WTC11 (cell line): ENCODE measurements around the gene CAMTA1. TPM values are rescaled to one million over a fixed set of nuclear protein-coding genes. Genes with fewer than 3 reads are reported as not detected.

Experiments used
- ATAC-seq: fragments of 200-7000 bp; cut with Tn5 transposase; 2 replicates; pipeline ENCODE4 v1.10.0; 2021; ENCODE audit warnings: mild to moderate bottlenecking, moderate library complexity
- CTCF ChIA-PET: fragments of 300-600 bp; sonication (Branson Sonifier 250); formaldehyde crosslinking; loops from one replicate; lab custom pipeline; 2021; ENCODE audit warnings: antibody characterized with exemption; lab: Charles Lee
- POLR2A ChIA-PET: fragments of 350-600 bp; sonication (Branson Sonifier 250); formaldehyde crosslinking; loops from one replicate; lab custom pipeline; 2021; ENCODE audit warnings: antibody characterized with exemption; lab: Charles Lee
- DNase-seq: peaks from one replicate; pipeline ENCODE4 v3.0.0; 2021; ENCODE audit warnings: low spot score
- H3K27ac Mint-ChIP-seq: 2 replicates; pipeline ENCODE4 v1.8.0; 2021; ENCODE audit warnings: mixed read lengths
- H3K27me3 Mint-ChIP-seq: 2 replicates; pipeline ENCODE4 v1.8.0; 2021; ENCODE audit warnings: low read depth, mild to moderate bottlenecking, moderate library complexity, mixed read lengths
- H3K36me3 Mint-ChIP-seq: 2 replicates; pipeline ENCODE4 v1.8.0; 2021; ENCODE audit warnings: mixed read lengths
- H3K4me1 Mint-ChIP-seq: 2 replicates; pipeline ENCODE4 v1.8.0; 2022; ENCODE audit warnings: mixed read lengths
- H3K4me3 Mint-ChIP-seq: 2 replicates; pipeline ENCODE4 v1.8.0; 2021; ENCODE audit warnings: mild to moderate bottlenecking, moderate library complexity, mixed read lengths
- H3K9me3 Mint-ChIP-seq: 2 replicates; pipeline ENCODE4 v1.8.0; 2021; ENCODE audit warnings: mixed read lengths
- ATF1 ChIP-seq: sonication (generic); formaldehyde crosslinking; IDR thresholded peaks from 2 replicates; pipeline ENCODE4 v1.8.1; 2023; ENCODE audit warnings: mild to moderate bottlenecking, moderate library complexity, missing genetic modification reagents
- CREB1 ChIP-seq: sonication (generic); formaldehyde crosslinking; IDR thresholded peaks from 2 replicates; pipeline ENCODE4 v1.8.0; 2023; ENCODE audit warnings: mild to moderate bottlenecking, missing genetic modification reagents
- EMX1 ChIP-seq: fragments of 250-450 bp; sonication (Bioruptor Pico); IDR thresholded peaks from 2 replicates; pipeline ENCODE4 v1.8.0; 2021; ENCODE audit warnings: mild to moderate bottlenecking
- ETV6 ChIP-seq: sonication (generic); formaldehyde crosslinking; IDR thresholded peaks from 2 replicates; pipeline ENCODE4 v1.8.1; 2022; ENCODE audit warnings: mild to moderate bottlenecking, missing genetic modification reagents
- FOXP1 ChIP-seq: sonication (generic); formaldehyde crosslinking; IDR thresholded peaks from 2 replicates; pipeline ENCODE4 v1.8.0; 2022; ENCODE audit warnings: missing genetic modification reagents, mild to moderate bottlenecking, moderate library complexity, borderline replicate concordance
- GABPB1 ChIP-seq: sonication (generic); formaldehyde crosslinking; IDR thresholded peaks from 2 replicates; pipeline ENCODE4 v1.8.1; 2023; ENCODE audit warnings: mild to moderate bottlenecking, missing genetic modification reagents
- GTF2I ChIP-seq: fragments of 250-450 bp; sonication (Bioruptor Pico); conservative IDR thresholded peaks from 2 replicates; pipeline ENCODE4 v1.4.0; 2021; ENCODE audit warnings: mild to moderate bottlenecking
- NR3C1 ChIP-seq: sonication (generic); formaldehyde crosslinking; conservative IDR thresholded peaks from 2 replicates; pipeline ENCODE4 v1.8.1; 2023; ENCODE audit warnings: low read depth, mild to moderate bottlenecking, missing genetic modification reagents
- OVOL2 ChIP-seq: fragments of 250-450 bp; sonication (Bioruptor Pico); IDR thresholded peaks from 2 replicates; pipeline ENCODE4 v1.9.0; 2021; ENCODE audit warnings: mild to moderate bottlenecking, borderline replicate concordance
- PRRX2 ChIP-seq: fragments of 250-450 bp; sonication (Bioruptor Pico); IDR thresholded peaks from 2 replicates; pipeline ENCODE4 v1.8.0; 2021; ENCODE audit warnings: mild to moderate bottlenecking
- RORB ChIP-seq: fragments of 250-450 bp; sonication (Bioruptor Pico); IDR thresholded peaks from 2 replicates; pipeline ENCODE4 v1.9.0; 2021; ENCODE audit warnings: mild to moderate bottlenecking
- SMAD3 ChIP-seq: sonication (generic); formaldehyde crosslinking; IDR thresholded peaks from 2 replicates; pipeline ENCODE4 v1.8.0; 2022; ENCODE audit warnings: missing genetic modification reagents, mild to moderate bottlenecking, borderline replicate concordance
- ZNF317 ChIP-seq: sonication (generic); formaldehyde crosslinking; IDR thresholded peaks from 2 replicates; pipeline ENCODE4 v1.8.1; 2023; ENCODE audit warnings: low read depth, mild to moderate bottlenecking, moderate library complexity, missing genetic modification reagents, borderline replicate concordance
- total RNA-seq: library from RNA; stranded (reverse); gene quantifications from 3 replicates; pipeline ENCODE4 v1.2.3, GENCODE V29; 2021
- TF ChIP-seq, protein P1 (sequence below): sonication (generic); formaldehyde crosslinking; conservative IDR thresholded peaks from 2 replicates; pipeline ENCODE4 v1.8.1; 2023; ENCODE audit warnings: mild to moderate bottlenecking, low read depth, missing genetic modification reagents, moderate library complexity
- TF ChIP-seq, protein P2 (sequence below): fragments of 250-450 bp; sonication (Bioruptor Pico); IDR thresholded peaks from 2 replicates; pipeline ENCODE4 v1.9.0; 2021; ENCODE audit warnings: mild to moderate bottlenecking
- TF ChIP-seq, protein P3 (sequence below): sonication (generic); formaldehyde crosslinking; IDR thresholded peaks from 2 replicates; pipeline ENCODE4 v1.8.1; 2023; ENCODE audit warnings: mild to moderate bottlenecking, missing genetic modification reagents, moderate library complexity
- TF ChIP-seq, protein P4 (sequence below): fragments of 250-450 bp; sonication (Bioruptor Pico); IDR thresholded peaks from 2 replicates; pipeline ENCODE4 v1.9.0; 2021; ENCODE audit warnings: moderate library complexity, mild to moderate bottlenecking, inconsistent platforms, borderline replicate concordance
- TF ChIP-seq, protein P5 (sequence below): sonication (generic); formaldehyde crosslinking; IDR thresholded peaks from 2 replicates; pipeline ENCODE4 v1.8.1; 2022; ENCODE audit warnings: low read depth, missing genetic modification reagents, borderline replicate concordance
- TF ChIP-seq, protein P6 (sequence below): sonication (generic); formaldehyde crosslinking; IDR thresholded peaks from 2 replicates; pipeline ENCODE4 v1.8.0; 2022; ENCODE audit warnings: mild to moderate bottlenecking, missing genetic modification reagents

Gene CAMTA1
- total RNA-seq, 1 experiment from 2014 or later: 86.4 TPM

DNA sequence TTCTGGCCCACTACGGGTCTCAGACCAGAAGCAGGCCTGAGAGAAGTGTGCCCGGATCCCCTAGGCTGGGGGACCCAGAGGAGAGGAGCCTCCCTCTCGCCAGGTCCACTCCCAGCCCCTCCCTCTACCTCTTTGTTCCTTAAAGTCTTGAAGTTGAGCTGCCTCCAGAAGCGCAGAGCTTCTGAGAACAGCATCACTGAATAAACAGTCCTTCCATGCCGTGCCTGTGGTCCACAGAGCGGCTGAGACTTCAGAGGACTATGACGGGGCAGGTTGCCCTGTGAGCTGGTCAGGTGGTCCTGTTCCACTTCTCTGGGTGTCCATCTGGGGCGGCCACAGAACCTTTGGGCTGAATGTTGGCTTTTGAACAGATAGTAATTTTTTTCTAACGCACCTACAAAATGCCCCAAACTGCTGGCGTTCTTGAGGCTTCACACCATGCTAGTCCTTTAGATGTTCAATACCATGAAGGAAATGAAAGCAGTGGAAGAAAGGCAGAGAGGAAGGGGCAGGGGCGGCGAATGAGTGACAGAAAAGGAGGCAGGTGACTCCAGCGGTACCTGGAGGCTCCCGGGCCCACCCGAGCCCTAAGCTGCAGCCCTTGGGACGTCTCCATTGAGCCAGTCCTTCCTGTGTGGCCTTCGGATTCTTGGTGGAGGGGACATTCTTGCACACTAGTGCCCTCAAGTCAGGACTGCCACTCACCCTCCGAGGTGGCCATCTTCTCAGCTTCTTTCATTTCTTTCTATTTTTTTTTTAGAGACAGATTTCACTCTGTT, 746.5 kb downstream of the CAMTA1 start:
- DNase-seq (no peak), ATAC-seq (no peak)
- peaks cover 36% of the 10 kb centered on the region for H3K4me1 Mint-ChIP-seq
- H3K27ac Mint-ChIP-seq: no peak overlapping the region
- no peaks in the 10 kb centered on the region for H3K36me3 Mint-ChIP-seq
- H3K27me3 Mint-ChIP-seq: peaks cover 2% of the 10 kb centered on the region; the same call in 1 of the 2 replicates
- H3K9me3 Mint-ChIP-seq: no peaks in the 10 kb centered on the region
- no peak overlapping the region for H3K4me3 Mint-ChIP-seq
- ChIA-PET CTCF (interaction anchor here (0.6 to 2.0 kb wide), 2 partner anchors 830 to 1657 kb away, joined by 5 to 6 read pairs; partner anchors contain the start of gene DNAJC11), POLR2A (no interaction called here)
- TF ChIP-seq ETV6 (CRISPR knock-in tag) (no peak), OVOL2 (CRISPR knock-in tag) (no peak), PRRX2 (no peak), ATF1 (CRISPR knock-in tag) (no peak), EMX1 (CRISPR knock-in tag) (no peak)
- TF ChIP-seq, protein P1, sequence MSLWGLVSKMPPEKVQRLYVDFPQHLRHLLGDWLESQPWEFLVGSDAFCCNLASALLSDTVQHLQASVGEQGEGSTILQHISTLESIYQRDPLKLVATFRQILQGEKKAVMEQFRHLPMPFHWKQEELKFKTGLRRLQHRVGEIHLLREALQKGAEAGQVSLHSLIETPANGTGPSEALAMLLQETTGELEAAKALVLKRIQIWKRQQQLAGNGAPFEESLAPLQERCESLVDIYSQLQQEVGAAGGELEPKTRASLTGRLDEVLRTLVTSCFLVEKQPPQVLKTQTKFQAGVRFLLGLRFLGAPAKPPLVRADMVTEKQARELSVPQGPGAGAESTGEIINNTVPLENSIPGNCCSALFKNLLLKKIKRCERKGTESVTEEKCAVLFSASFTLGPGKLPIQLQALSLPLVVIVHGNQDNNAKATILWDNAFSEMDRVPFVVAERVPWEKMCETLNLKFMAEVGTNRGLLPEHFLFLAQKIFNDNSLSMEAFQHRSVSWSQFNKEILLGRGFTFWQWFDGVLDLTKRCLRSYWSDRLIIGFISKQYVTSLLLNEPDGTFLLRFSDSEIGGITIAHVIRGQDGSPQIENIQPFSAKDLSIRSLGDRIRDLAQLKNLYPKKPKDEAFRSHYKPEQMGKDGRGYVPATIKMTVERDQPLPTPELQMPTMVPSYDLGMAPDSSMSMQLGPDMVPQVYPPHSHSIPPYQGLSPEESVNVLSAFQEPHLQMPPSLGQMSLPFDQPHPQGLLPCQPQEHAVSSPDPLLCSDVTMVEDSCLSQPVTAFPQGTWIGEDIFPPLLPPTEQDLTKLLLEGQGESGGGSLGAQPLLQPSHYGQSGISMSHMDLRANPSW: no peak
- TF ChIP-seq, protein P2, sequence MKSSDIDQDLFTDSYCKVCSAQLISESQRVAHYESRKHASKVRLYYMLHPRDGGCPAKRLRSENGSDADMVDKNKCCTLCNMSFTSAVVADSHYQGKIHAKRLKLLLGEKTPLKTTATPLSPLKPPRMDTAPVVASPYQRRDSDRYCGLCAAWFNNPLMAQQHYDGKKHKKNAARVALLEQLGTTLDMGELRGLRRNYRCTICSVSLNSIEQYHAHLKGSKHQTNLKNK (CRISPR knock-in tag): no peak
- TF ChIP-seq, protein P3, sequence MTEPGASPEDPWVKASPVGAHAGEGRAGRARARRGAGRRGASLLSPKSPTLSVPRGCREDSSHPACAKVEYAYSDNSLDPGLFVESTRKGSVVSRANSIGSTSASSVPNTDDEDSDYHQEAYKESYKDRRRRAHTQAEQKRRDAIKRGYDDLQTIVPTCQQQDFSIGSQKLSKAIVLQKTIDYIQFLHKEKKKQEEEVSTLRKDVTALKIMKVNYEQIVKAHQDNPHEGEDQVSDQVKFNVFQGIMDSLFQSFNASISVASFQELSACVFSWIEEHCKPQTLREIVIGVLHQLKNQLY (CRISPR knock-in tag): no peak
- TF ChIP-seq, protein P4, sequence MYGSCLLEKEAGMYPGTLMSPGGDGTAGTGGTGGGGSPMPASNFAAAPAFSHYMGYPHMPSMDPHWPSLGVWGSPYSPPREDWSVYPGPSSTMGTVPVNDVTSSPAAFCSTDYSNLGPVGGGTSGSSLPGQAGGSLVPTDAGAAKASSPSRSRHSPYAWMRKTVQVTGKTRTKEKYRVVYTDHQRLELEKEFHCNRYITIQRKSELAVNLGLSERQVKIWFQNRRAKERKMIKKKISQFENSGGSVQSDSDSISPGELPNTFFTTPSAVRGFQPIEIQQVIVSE (CRISPR knock-in tag): no peak

DNA sequence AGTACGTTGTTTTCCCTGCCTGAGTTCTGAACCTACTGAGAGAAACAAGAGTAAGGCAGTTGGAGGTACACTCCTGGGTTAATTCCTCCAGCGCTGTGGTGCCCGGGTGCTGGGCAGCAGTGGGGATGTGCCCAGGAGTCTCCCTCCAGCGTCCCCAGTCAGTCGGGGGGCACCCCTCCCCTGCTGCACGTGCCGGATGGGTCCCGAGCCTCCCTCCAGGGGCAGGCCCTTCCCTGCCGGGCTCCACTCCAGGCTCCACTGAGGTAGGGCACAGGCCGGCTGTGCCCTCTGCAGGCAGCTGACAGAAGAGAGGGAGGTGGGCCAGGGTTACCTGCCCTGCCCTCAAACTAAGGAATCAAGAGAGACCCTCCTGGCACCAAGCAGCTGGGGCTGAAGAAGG, 747.8 kb downstream of the CAMTA1 start:
- Mint-ChIP-seq H3K27me3 (peaks cover 8% of the 10 kb centered on the region; the same call in 1 of the 2 replicates), H3K36me3 (no peaks in the 10 kb centered on the region), H3K9me3 (no peaks in the 10 kb centered on the region), H3K27ac (no peak overlapping the region)
- no peak for DNase-seq
- no peak for ATAC-seq
- TF ChIP-seq NR3C1 (CRISPR knock-in tag) (no peak), CREB1 (CRISPR knock-in tag) (no peak), SMAD3 (no peak), RORB (CRISPR knock-in tag) (no peak), ZNF317 (CRISPR knock-in tag) (no peak), GTF2I (no peak), FOXP1 (CRISPR knock-in tag) (no peak), GABPB1 (CRISPR knock-in tag) (no peak)
- TF ChIP-seq, protein P5, sequence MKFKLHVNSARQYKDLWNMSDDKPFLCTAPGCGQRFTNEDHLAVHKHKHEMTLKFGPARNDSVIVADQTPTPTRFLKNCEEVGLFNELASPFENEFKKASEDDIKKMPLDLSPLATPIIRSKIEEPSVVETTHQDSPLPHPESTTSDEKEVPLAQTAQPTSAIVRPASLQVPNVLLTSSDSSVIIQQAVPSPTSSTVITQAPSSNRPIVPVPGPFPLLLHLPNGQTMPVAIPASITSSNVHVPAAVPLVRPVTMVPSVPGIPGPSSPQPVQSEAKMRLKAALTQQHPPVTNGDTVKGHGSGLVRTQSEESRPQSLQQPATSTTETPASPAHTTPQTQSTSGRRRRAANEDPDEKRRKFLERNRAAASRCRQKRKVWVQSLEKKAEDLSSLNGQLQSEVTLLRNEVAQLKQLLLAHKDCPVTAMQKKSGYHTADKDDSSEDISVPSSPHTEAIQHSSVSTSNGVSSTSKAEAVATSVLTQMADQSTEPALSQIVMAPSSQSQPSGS: no peak
- TF ChIP-seq, protein P6, sequence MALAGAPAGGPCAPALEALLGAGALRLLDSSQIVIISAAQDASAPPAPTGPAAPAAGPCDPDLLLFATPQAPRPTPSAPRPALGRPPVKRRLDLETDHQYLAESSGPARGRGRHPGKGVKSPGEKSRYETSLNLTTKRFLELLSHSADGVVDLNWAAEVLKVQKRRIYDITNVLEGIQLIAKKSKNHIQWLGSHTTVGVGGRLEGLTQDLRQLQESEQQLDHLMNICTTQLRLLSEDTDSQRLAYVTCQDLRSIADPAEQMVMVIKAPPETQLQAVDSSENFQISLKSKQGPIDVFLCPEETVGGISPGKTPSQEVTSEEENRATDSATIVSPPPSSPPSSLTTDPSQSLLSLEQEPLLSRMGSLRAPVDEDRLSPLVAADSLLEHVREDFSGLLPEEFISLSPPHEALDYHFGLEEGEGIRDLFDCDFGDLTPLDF: no peak
- TF ChIP-seq, all 79 proteins: peak for 0
- Mint-ChIP-seq H3K4me3 (no peak overlapping the region), H3K4me1 (peaks cover 49% of the 10 kb centered on the region)
- ChIA-PET POLR2A (no interaction called here), CTCF (no interaction called here)
